H9 (cell line): ENCODE measurements around the gene C4orf17. TPM values are rescaled to one million over a fixed set of nuclear protein-coding genes. Genes with fewer than 3 reads are reported as not detected.

ENCODE experiments used
- DNase-seq: peaks from one replicate; pipeline ENCODE4 v3.0.0-alpha.2; 2017
- H2AFZ ChIP-seq: one replicate; pipeline ENCODE4 v1.6.1; 2013; ENCODE audit warnings: mild to moderate bottlenecking, low read length, control low read depth, moderate library complexity
- H2AK5ac ChIP-seq: 2 replicates; pipeline ENCODE4 v1.6.1; 2013; ENCODE audit warnings: low read length, control low read depth, mixed read lengths; ENCODE audit not compliant: insufficient read length
- H2BK120ac ChIP-seq: one replicate; pipeline ENCODE4 v1.6.1; 2013; ENCODE audit warnings: low read depth, mild to moderate bottlenecking, low read length, control low read depth, inconsistent platforms; ENCODE audit not compliant: poor library complexity, severe bottlenecking
- H2BK12ac ChIP-seq: 2 replicates; pipeline ENCODE4 v1.6.1; 2013; ENCODE audit warnings: low read length, control low read depth, mixed read lengths, low read depth; ENCODE audit not compliant: insufficient read length
- H2BK15ac ChIP-seq: 2 replicates; pipeline ENCODE4 v1.6.1; 2013; ENCODE audit warnings: low read depth, low read length, control low read depth
- H2BK20ac ChIP-seq: one replicate; pipeline ENCODE4 v1.6.1; 2013; ENCODE audit warnings: low read depth, mild to moderate bottlenecking, low read length, control low read depth, inconsistent platforms; ENCODE audit not compliant: poor library complexity, severe bottlenecking
- H2BK5ac ChIP-seq: 2 replicates; pipeline ENCODE4 v1.6.1; 2013; ENCODE audit warnings: low read length, control low read depth, mixed read lengths; ENCODE audit not compliant: insufficient read length
- H3K14ac ChIP-seq: 2 replicates; pipeline ENCODE4 v1.6.1; 2013; ENCODE audit warnings: low read length, control low read depth; ENCODE audit not compliant: insufficient read depth
- H3K18ac ChIP-seq: 2 replicates; pipeline ENCODE4 v1.6.1; 2013; ENCODE audit warnings: low read depth, mild to moderate bottlenecking, mixed read lengths, low read length, control low read depth; ENCODE audit not compliant: insufficient read length
- H3K23ac ChIP-seq: 2 replicates; pipeline ENCODE4 v1.6.1; 2013; ENCODE audit warnings: low read length, control low read depth, mixed read lengths, low read depth; ENCODE audit not compliant: insufficient read length
- H3K23me2 ChIP-seq: 2 replicates; pipeline ENCODE4 v1.6.1; 2013; ENCODE audit warnings: low read depth, mild to moderate bottlenecking, mixed read lengths, low read length, control low read depth; ENCODE audit not compliant: insufficient read length, poor library complexity, severe bottlenecking
- H3K27ac ChIP-seq: 2 replicates; pipeline ENCODE4 v1.5.1; 2013; ENCODE audit warnings: low read length, control low read depth, mixed read lengths, low read depth; ENCODE audit not compliant: insufficient read length
- H3K27me3 ChIP-seq: 2 replicates; pipeline ENCODE4 v1.6.1; 2013; ENCODE audit warnings: low read length, control low read depth, inconsistent platforms; ENCODE audit not compliant: insufficient read depth
- H3K4ac ChIP-seq: 2 replicates; pipeline ENCODE4 v1.6.1; 2013; ENCODE audit warnings: low read depth, mild to moderate bottlenecking, control low read depth, inconsistent platforms, low read length, moderate library complexity
- H3K4me1 ChIP-seq: 2 replicates; pipeline ENCODE4 v1.6.1; 2013; ENCODE audit warnings: low read length, control low read depth, inconsistent platforms; ENCODE audit not compliant: insufficient read depth
- H3K4me2 ChIP-seq: 2 replicates; pipeline ENCODE4 v1.6.1; 2013; ENCODE audit warnings: low read length, control low read depth, mixed read lengths; ENCODE audit not compliant: insufficient read length, insufficient read depth
- H3K56ac ChIP-seq: 2 replicates; pipeline ENCODE4 v1.6.1; 2013; ENCODE audit warnings: low read depth, mild to moderate bottlenecking, mixed read lengths, low read length, control low read depth; ENCODE audit not compliant: insufficient read length
- H3K79me1 ChIP-seq: 2 replicates; pipeline ENCODE4 v1.6.1; 2013; ENCODE audit warnings: low read depth, mild to moderate bottlenecking, moderate library complexity, low read length, control low read depth, inconsistent platforms; ENCODE audit not compliant: insufficient read depth, poor library complexity, severe bottlenecking
- H3K79me2 ChIP-seq: 2 replicates; pipeline ENCODE4 v1.6.1; 2013; ENCODE audit warnings: low read length, control low read depth, inconsistent platforms; ENCODE audit not compliant: insufficient read depth
- H3K9ac ChIP-seq: 2 replicates; pipeline ENCODE4 v1.6.1; 2013; ENCODE audit warnings: low read length, control low read depth, mixed read lengths; ENCODE audit not compliant: insufficient read length; ENCODE audit errors: extremely low read depth
- H3K9me3 ChIP-seq: one replicate; pipeline ENCODE4 v1.6.1; 2013; ENCODE audit warnings: low read depth, low read length, inconsistent platforms; ENCODE audit not compliant: control insufficient read depth
- H3T11ph ChIP-seq: one replicate; pipeline ENCODE4 v1.6.1; 2013; ENCODE audit warnings: mild to moderate bottlenecking, low read length, control low read depth, inconsistent platforms
- H4K20me1 ChIP-seq: one replicate; pipeline ENCODE4 v1.6.1; 2013; ENCODE audit not compliant: control insufficient read depth, insufficient read length, insufficient read depth
- H4K5ac ChIP-seq: 2 replicates; pipeline ENCODE4 v1.6.1; 2013; ENCODE audit warnings: low read depth, mild to moderate bottlenecking, mixed read lengths, low read length, control low read depth; ENCODE audit not compliant: insufficient read length
- H4K8ac ChIP-seq: replicated peaks from 2 replicates; pipeline ENCODE4 v1.6.1; 2013; ENCODE audit warnings: low read length, control low read depth, mixed read lengths, low read depth; ENCODE audit not compliant: insufficient read length
- H4K91ac ChIP-seq: 2 replicates; pipeline ENCODE4 v1.6.1; 2013; ENCODE audit warnings: low read depth, mild to moderate bottlenecking, moderate library complexity, mixed read lengths, low read length, control low read depth; ENCODE audit not compliant: insufficient read length
- H3K27ac Mint-ChIP-seq, 3 experiments: 2 replicates in 2 of 3; 3 replicates in 1 of 3; pipeline ENCODE4 v1.8.0; 2020 to 2021; ENCODE audit warnings: mixed read lengths in 3 of 3, mild to moderate bottlenecking in 1 of 3, moderate library complexity in 1 of 3
- H3K27me3 Mint-ChIP-seq: 2 replicates; pipeline ENCODE4 v1.8.0; 2021; ENCODE audit warnings: low read depth, mild to moderate bottlenecking, moderate library complexity, mixed read lengths
- H3K36me3 Mint-ChIP-seq, 3 experiments: 2 replicates in 2 of 3; 3 replicates in 1 of 3; pipeline ENCODE4 v1.8.0; 2020 to 2021; ENCODE audit warnings: low read depth in 3 of 3, mixed read lengths in 3 of 3; ENCODE audit not compliant: insufficient read depth in 1 of 3
- H3K4me1 Mint-ChIP-seq, 2 experiments: 2 replicates each; pipeline ENCODE4 v1.8.0; 2020; ENCODE audit warnings: mixed read lengths in 2 of 2
- H3K4me3 Mint-ChIP-seq, 2 experiments: 2 replicates in 1 of 2; 3 replicates in 1 of 2; pipeline ENCODE4 v1.8.0; 2020 to 2021; ENCODE audit warnings: mild to moderate bottlenecking in 2 of 2, mixed read lengths in 2 of 2, moderate library complexity in 1 of 2
- H3K9me3 Mint-ChIP-seq, 2 experiments: 2 replicates in 1 of 2; 3 replicates in 1 of 2; pipeline ENCODE4 v1.8.0; 2020; ENCODE audit warnings: mild to moderate bottlenecking in 2 of 2, mixed read lengths in 2 of 2, moderate library complexity in 1 of 2
- WGBS: extraction: QIAGEN DNeasy Blood & Tissue Kit; methylation state at CpG from one replicate; pipeline ENCODE4 v1.1.7; 2013; ENCODE audit warnings: missing lambda C conversion rate, low lambda C conversion rate, mixed read lengths; ENCODE audit not compliant: insufficient read length; ENCODE audit errors: extremely low coverage; 5-methylcytosine and 5-hydroxymethylcytosine counted together
- total RNA-seq: library from RNA; stranded (reverse); gene quantifications from 2 replicates; pipeline ENCODE4 v1.2.1, GENCODE V29; 2021
- TF ChIP-seq, protein P1 (sequence below): fragments of 200-600 bp; sonication (generic); conservative IDR thresholded peaks from 3 replicates; pipeline ENCODE4 v1.8.0; 2021; ENCODE audit warnings: antibody characterized with exemption, mild to moderate bottlenecking

Gene C4orf17
- total RNA-seq, 1 experiment from 2014 or later, result not detected

DNA sequence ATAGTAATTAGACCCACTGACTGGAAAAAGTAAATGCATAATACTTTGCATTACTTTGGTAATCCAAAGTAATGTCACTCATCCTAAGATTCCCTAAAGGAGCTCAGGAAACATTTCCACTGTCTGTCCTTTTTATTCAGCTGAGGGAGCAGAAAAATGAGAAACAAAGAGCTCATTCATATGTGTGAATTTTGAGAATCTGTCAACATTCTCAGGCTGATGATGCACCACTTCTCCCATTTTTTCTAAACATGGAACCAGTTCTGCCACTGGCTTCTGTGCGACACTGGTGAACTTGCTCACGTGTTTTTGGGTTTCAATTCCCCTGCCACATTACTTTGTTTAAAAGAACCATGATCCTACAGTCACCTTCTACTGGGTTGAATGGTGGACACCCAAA is 47.3 kb upstream of the C4orf17 start:
- peaks cover 0 to 5% of the 10 kb centered on the region in 2 experiments; a peak in 2 of 4 replicates for H3K4me1 Mint-ChIP-seq
- H3K14ac ChIP-seq, result no peak overlapping the region
- no peak overlapping the region for H3T11ph ChIP-seq
- no peak overlapping the region for H3K4me2 ChIP-seq
- H2BK5ac ChIP-seq, result no peak overlapping the region
- no peak overlapping the region for H2BK15ac ChIP-seq
- H3K27me3 Mint-ChIP-seq, result no peaks in the 10 kb centered on the region
- no peak overlapping the region for H2AFZ ChIP-seq
- no peak overlapping the region for H3K56ac ChIP-seq
- H3K23ac ChIP-seq, result no peak overlapping the region
- no peak overlapping the region for H4K91ac ChIP-seq
- no peak overlapping the region for H3K4me3 Mint-ChIP-seq
- no peak overlapping the region for H2BK12ac ChIP-seq
- H4K8ac ChIP-seq, result no peak overlapping the region
- no peaks in the 10 kb centered on the region for H3K23me2 ChIP-seq
- H3K27ac Mint-ChIP-seq, result no peak overlapping the region
- no peaks in the 10 kb centered on the region for H3K9me3 ChIP-seq
- no peak overlapping the region for H3K27ac ChIP-seq
- H3K9ac ChIP-seq, result no peak overlapping the region
- no peaks in the 10 kb centered on the region for H3K79me1 ChIP-seq
- no peaks in the 10 kb centered on the region for H4K20me1 ChIP-seq
- no peaks in the 10 kb centered on the region for H3K27me3 ChIP-seq
- no peak overlapping the region for H3K18ac ChIP-seq
- H3K36me3 Mint-ChIP-seq, result no peaks in the 10 kb centered on the region
- DNase-seq, result no peak
- H3K4me1 ChIP-seq, result no peaks in the 10 kb centered on the region
- no peak overlapping the region for H3K4ac ChIP-seq
- TF ChIP-seq, protein P1, sequence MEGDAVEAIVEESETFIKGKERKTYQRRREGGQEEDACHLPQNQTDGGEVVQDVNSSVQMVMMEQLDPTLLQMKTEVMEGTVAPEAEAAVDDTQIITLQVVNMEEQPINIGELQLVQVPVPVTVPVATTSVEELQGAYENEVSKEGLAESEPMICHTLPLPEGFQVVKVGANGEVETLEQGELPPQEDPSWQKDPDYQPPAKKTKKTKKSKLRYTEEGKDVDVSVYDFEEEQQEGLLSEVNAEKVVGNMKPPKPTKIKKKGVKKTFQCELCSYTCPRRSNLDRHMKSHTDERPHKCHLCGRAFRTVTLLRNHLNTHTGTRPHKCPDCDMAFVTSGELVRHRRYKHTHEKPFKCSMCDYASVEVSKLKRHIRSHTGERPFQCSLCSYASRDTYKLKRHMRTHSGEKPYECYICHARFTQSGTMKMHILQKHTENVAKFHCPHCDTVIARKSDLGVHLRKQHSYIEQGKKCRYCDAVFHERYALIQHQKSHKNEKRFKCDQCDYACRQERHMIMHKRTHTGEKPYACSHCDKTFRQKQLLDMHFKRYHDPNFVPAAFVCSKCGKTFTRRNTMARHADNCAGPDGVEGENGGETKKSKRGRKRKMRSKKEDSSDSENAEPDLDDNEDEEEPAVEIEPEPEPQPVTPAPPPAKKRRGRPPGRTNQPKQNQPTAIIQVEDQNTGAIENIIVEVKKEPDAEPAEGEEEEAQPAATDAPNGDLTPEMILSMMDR, result no peak
- H2BK120ac ChIP-seq, result no peak overlapping the region
- H2BK20ac ChIP-seq, result no peak overlapping the region
- H3K79me2 ChIP-seq, result no peaks in the 10 kb centered on the region
- H4K5ac ChIP-seq, result no peak overlapping the region
- no peaks in the 10 kb centered on the region for H3K9me3 Mint-ChIP-seq
- WGBS, result no CpG with 5 or more reads among the region's 2 CpGs
- no peak overlapping the region for H2AK5ac ChIP-seq
